Measurements from ENCODE around the gene SLC17A8. TPM values are rescaled to one million over a fixed set of nuclear protein-coding genes. Genes with fewer than 3 reads are reported as not detected.
A peak's percentile ranks its signal among the peaks of the same experiment; 100 is the strongest.

The SLC17A8 gene
- total RNA-seq, 2 donors from 2014 or later: not detected

- H3K27ac Mint-ChIP-seq: no peak overlapping the region
- no peak overlapping the region for H3K4me3 Mint-ChIP-seq
- H3K27me3 Mint-ChIP-seq: no peaks in the 10 kb centered on the region
- peaks cover 6% of the 10 kb centered on the region for H3K36me3 Mint-ChIP-seq
- DNase-seq (ENCODE audit: low spot score): no peak
- H3K9me3 Mint-ChIP-seq: no peaks in the 10 kb centered on the region
- H3K4me1 Mint-ChIP-seq (ENCODE audit: low read depth in 2 of 2): no peaks in the 10 kb centered on the region
- no peak for ATAC-seq
These were observed 11.7 kb upstream of the SLC17A8 start for GRCh38 chr12:100345020-100345767.

- DNase-seq (ENCODE audit: low spot score): no peak
- Mint-ChIP-seq H3K27ac (no peak overlapping the region), H3K27me3 (no peaks in the 10 kb centered on the region), H3K4me1 (ENCODE audit: low read depth in 2 of 2) (no peaks in the 10 kb centered on the region), H3K36me3 (peaks cover 6% of the 10 kb centered on the region), H3K9me3 (no peaks in the 10 kb centered on the region), H3K4me3 (no peak overlapping the region)
- no peak for ATAC-seq
These were observed 10.2 kb upstream of the SLC17A8 start for GRCh38 chr12:100346660-100347059.

- ATAC-seq: no peak
- H3K4me1 Mint-ChIP-seq (ENCODE audit: low read depth in 2 of 2): no peaks in the 10 kb centered on the region
- H3K27me3 Mint-ChIP-seq: peaks cover 7 to 9% of the 10 kb centered on the region in 2 donors
- DNase-seq (ENCODE audit: low spot score): no peak
- H3K9me3 Mint-ChIP-seq: no peaks in the 10 kb centered on the region
- no peak overlapping the region for H3K4me3 Mint-ChIP-seq
- no peaks in the 10 kb centered on the region for H3K36me3 Mint-ChIP-seq
- no peak overlapping the region for H3K27ac Mint-ChIP-seq
These were observed 8.0 kb upstream of the SLC17A8 start for GRCh38 chr12:100348657-100349454.

GRCh38 chr12:100359248-100359647 lies 2.4 kb downstream of the SLC17A8 start:
- H3K9me3 Mint-ChIP-seq: no peaks in the 10 kb centered on the region
- no peak for ATAC-seq
- H3K27ac Mint-ChIP-seq: no peak overlapping the region
- no peak overlapping the region for H3K4me3 Mint-ChIP-seq
- no peak for DNase-seq (ENCODE audit: low spot score)
- H3K27me3 Mint-ChIP-seq: peaks cover 37 to 39% of the 10 kb centered on the region in 2 donors
- no peaks in the 10 kb centered on the region for H3K36me3 Mint-ChIP-seq
- no peaks in the 10 kb centered on the region for H3K4me1 Mint-ChIP-seq (ENCODE audit: low read depth in 2 of 2)

GRCh38 chr12:100359822-100360221 lies 2.9 kb downstream of the SLC17A8 start:
- Mint-ChIP-seq H3K36me3 (no peaks in the 10 kb centered on the region), H3K27ac (no peak overlapping the region), H3K27me3 (peaks cover 33 to 37% of the 10 kb centered on the region in 2 donors), H3K9me3 (no peaks in the 10 kb centered on the region), H3K4me3 (no peak overlapping the region), H3K4me1 (ENCODE audit: low read depth in 2 of 2) (no peaks in the 10 kb centered on the region)
- ATAC-seq (no peak), DNase-seq (ENCODE audit: low spot score) (no peak)

- H3K27ac Mint-ChIP-seq: no peak overlapping the region
These were observed 3.6 kb downstream of the SLC17A8 start for GRCh38 chr12:100360450-100360849.

GRCh38 chr12:100364324-100364723 lies 7.5 kb downstream of the SLC17A8 start:
- ATAC-seq (no peak), DNase-seq (ENCODE audit: low spot score) (no peak)
- peaks cover 26 to 31% of the 10 kb centered on the region in 2 donors for H3K27me3 Mint-ChIP-seq
- H3K9me3 Mint-ChIP-seq: no peaks in the 10 kb centered on the region
- H3K36me3 Mint-ChIP-seq: no peaks in the 10 kb centered on the region
- no peak overlapping the region for H3K27ac Mint-ChIP-seq
- H3K4me3 Mint-ChIP-seq: no peak overlapping the region
- H3K4me1 Mint-ChIP-seq (ENCODE audit: low read depth in 2 of 2): no peaks in the 10 kb centered on the region

More at GRCh38 chr12:100360450-100360849, 3.6 kb downstream of the SLC17A8 start:
- no peaks in the 10 kb centered on the region for H3K36me3 Mint-ChIP-seq
- H3K4me3 Mint-ChIP-seq: no peak overlapping the region
- ATAC-seq: no peak
- H3K9me3 Mint-ChIP-seq: no peaks in the 10 kb centered on the region
- no peak for DNase-seq (ENCODE audit: low spot score)
- H3K4me1 Mint-ChIP-seq (ENCODE audit: low read depth in 2 of 2): no peaks in the 10 kb centered on the region
- H3K27me3 Mint-ChIP-seq: peaks cover 31 to 34% of the 10 kb centered on the region in 2 donors

GRCh38 chr12:100365411-100365810 lies 8.5 kb downstream of the SLC17A8 start:
- no peak overlapping the region for H3K4me3 Mint-ChIP-seq
- DNase-seq (ENCODE audit: low spot score): no peak
- H3K36me3 Mint-ChIP-seq: no peaks in the 10 kb centered on the region
- H3K4me1 Mint-ChIP-seq (ENCODE audit: low read depth in 2 of 2): no peaks in the 10 kb centered on the region
- ATAC-seq: no peak
- H3K27me3 Mint-ChIP-seq: peaks cover 23 to 36% of the 10 kb centered on the region in 2 donors
- H3K9me3 Mint-ChIP-seq: no peaks in the 10 kb centered on the region
- no peak overlapping the region for H3K27ac Mint-ChIP-seq

GRCh38 chr12:100368066-100368465 lies 11.2 kb downstream of the SLC17A8 start:
- no peak overlapping the region for H3K4me3 Mint-ChIP-seq
- no peak overlapping the region for H3K27ac Mint-ChIP-seq
- no peaks in the 10 kb centered on the region for H3K9me3 Mint-ChIP-seq
- DNase-seq (ENCODE audit: low spot score): no peak
- H3K4me1 Mint-ChIP-seq (ENCODE audit: low read depth in 2 of 2): no peaks in the 10 kb centered on the region
- no peak for ATAC-seq
- H3K36me3 Mint-ChIP-seq: no peaks in the 10 kb centered on the region
- H3K27me3 Mint-ChIP-seq: peaks cover 9 to 28% of the 10 kb centered on the region in 2 donors

GRCh38 chr12:100371146-100371545 lies 14.3 kb downstream of the SLC17A8 start:
- H3K4me3 Mint-ChIP-seq: no peak overlapping the region
- no peak overlapping the region for H3K27ac Mint-ChIP-seq
- H3K27me3 Mint-ChIP-seq: peaks cover 14 to 20% of the 10 kb centered on the region in 2 donors
- H3K36me3 Mint-ChIP-seq: no peaks in the 10 kb centered on the region
- no peaks in the 10 kb centered on the region for H3K9me3 Mint-ChIP-seq
- DNase-seq (ENCODE audit: low spot score) (no peak), ATAC-seq (no peak)
- no peaks in the 10 kb centered on the region for H3K4me1 Mint-ChIP-seq (ENCODE audit: low read depth in 2 of 2)

GRCh38 chr12:100372853-100373640 lies 16.2 kb downstream of the SLC17A8 start:
- H3K4me3 Mint-ChIP-seq: no peak overlapping the region
- ATAC-seq (no peak), DNase-seq (ENCODE audit: low spot score) (no peak)
- H3K4me1 Mint-ChIP-seq (ENCODE audit: low read depth in 2 of 2): no peaks in the 10 kb centered on the region
- H3K9me3 Mint-ChIP-seq: no peaks in the 10 kb centered on the region
- H3K36me3 Mint-ChIP-seq: no peaks in the 10 kb centered on the region
- no peak overlapping the region for H3K27ac Mint-ChIP-seq
- H3K27me3 Mint-ChIP-seq: peaks cover 11 to 16% of the 10 kb centered on the region in 2 donors

GRCh38 chr12:100375038-100375735 lies 18.3 kb downstream of the SLC17A8 start:
- H3K27me3 Mint-ChIP-seq: peaks cover 5 to 7% of the 10 kb centered on the region in 2 donors
- peak in 1 of 2 donors; percentile 50 for ATAC-seq

GRCh38 chr12:100376161-100376560 lies 19.3 kb downstream of the SLC17A8 start:
- ATAC-seq: no peak
- Mint-ChIP-seq H3K27me3 (peaks cover 5 to 9% of the 10 kb centered on the region in 2 donors), H3K36me3 (no peaks in the 10 kb centered on the region), H3K27ac (no peak overlapping the region), H3K4me3 (no peak overlapping the region), H3K4me1 (ENCODE audit: low read depth in 2 of 2) (no peaks in the 10 kb centered on the region), H3K9me3 (no peaks in the 10 kb centered on the region)
- no peak for DNase-seq (ENCODE audit: low spot score)

More at GRCh38 chr12:100375038-100375735, 18.3 kb downstream of the SLC17A8 start:
- DNase-seq (ENCODE audit: low spot score): no peak
- H3K27ac Mint-ChIP-seq: no peak overlapping the region
- no peaks in the 10 kb centered on the region for H3K36me3 Mint-ChIP-seq
- no peaks in the 10 kb centered on the region for H3K4me1 Mint-ChIP-seq (ENCODE audit: low read depth in 2 of 2)
- no peak overlapping the region for H3K4me3 Mint-ChIP-seq
- H3K9me3 Mint-ChIP-seq: no peaks in the 10 kb centered on the region

Data from natural killer cell treated with Interleukin-12 subunit alpha and Interleukin-12 subunit beta and Interleukin-15 and Interleukin-18, amount 100 ng/mL, for 72 hours (primary cell).